ENCODE measurements around the gene PLPP7.

The PLPP7 gene

GRCh38 chr9:131299346-131299960 is 9.9 kb downstream of the PLPP7 start:
- Histone ChIP-seq H2BK15ac (ENCODE audit: low read depth, poor library complexity, severe bottlenecking) (no peak overlapping the region), H3K27ac (ENCODE audit: low read length, poor library complexity, severe bottlenecking) (no peak overlapping the region), H2BK120ac (ENCODE audit: low read depth, low read length) (no peak overlapping the region), H3K4me1 (ENCODE audit: control insufficient read depth, insufficient read depth, low read depth, low read length) (peaks cover 3% of the 10 kb centered on the region), H3K4me2 (ENCODE audit: low read length, poor library complexity, severe bottlenecking) (no peak overlapping the region), H3K9ac (ENCODE audit: low read length) (no peak overlapping the region), H3K27me3 (ENCODE audit: control insufficient read depth in 1 of 2, insufficient read depth in 1 of 2, low read length in 2 of 2) (peaks cover 0 to 23% of the 10 kb centered on the region in 2 experiments), H2BK12ac (ENCODE audit: low read length in 2 of 2) (no peak overlapping the region), H4K8ac (ENCODE audit: low read length) (no peak overlapping the region), H3K14ac (ENCODE audit: low read length in 2 of 2) (no peak overlapping the region), H3K18ac (ENCODE audit: low read depth in 1 of 2, low read length in 2 of 2) (no peak overlapping the region), H3K4me3 (ENCODE audit: insufficient read depth in 1 of 2, low read depth in 1 of 2, low read length in 2 of 2) (no peak overlapping the region), H2AFZ (ENCODE audit: low read depth, low read length) (no peak overlapping the region), H4K91ac (ENCODE audit: low read length) (no peak overlapping the region), H3K79me1 (replicated peaks; ENCODE audit: low read length, poor library complexity, severe bottlenecking) (no peaks in the 10 kb centered on the region), H2AK5ac (ENCODE audit: low read length, severe bottlenecking) (no peak overlapping the region), H2BK5ac (ENCODE audit: low read depth, low read length, poor library complexity, severe bottlenecking) (no peak overlapping the region), H3K36me3 (ENCODE audit: control insufficient read depth in 1 of 2, insufficient read depth in 2 of 2, low read depth in 1 of 2, low read length in 2 of 2) (peaks cover 0 to under 1% of the 10 kb centered on the region in 2 experiments), H3K23ac (ENCODE audit: low read length in 2 of 2) (no peak overlapping the region), H3K4ac (ENCODE audit: low read depth in 1 of 2, low read length in 2 of 2) (no peak overlapping the region), H3K9me3 (ENCODE audit: control insufficient read depth, low read length) (no peaks in the 10 kb centered on the region)
- WGBS, result 74% methylated on average over 22 of the region's 22 CpGs
- no peak for DNase-seq

GRCh38 chr9:131299961-131300347 is 10.4 kb downstream of the PLPP7 start:
- no peak overlapping the region for H4K91ac ChIP-seq (ENCODE audit: low read length)
- WGBS, result 70% methylated on average over 4 of the region's 5 CpGs
- H3K4me2 ChIP-seq (ENCODE audit: low read length, poor library complexity, severe bottlenecking), result no peak overlapping the region

GRCh38 chr9:131300444-131300843 is 10.9 kb downstream of the PLPP7 start:
- H3K79me1 ChIP-seq (replicated peaks; ENCODE audit: low read length, poor library complexity, severe bottlenecking), result no peaks in the 10 kb centered on the region
- peaks cover 0 to 23% of the 10 kb centered on the region in 2 experiments for H3K27me3 ChIP-seq (ENCODE audit: control insufficient read depth in 1 of 2, insufficient read depth in 1 of 2, low read length in 2 of 2)
- no peak overlapping the region for H2BK120ac ChIP-seq (ENCODE audit: low read depth, low read length)
- no peak overlapping the region for H2BK12ac ChIP-seq (ENCODE audit: low read length in 2 of 2)
- no peak overlapping the region for H2BK15ac ChIP-seq (ENCODE audit: low read depth, poor library complexity, severe bottlenecking)
- H3K27ac ChIP-seq (ENCODE audit: low read length, poor library complexity, severe bottlenecking), result no peak overlapping the region
- no peaks in the 10 kb centered on the region for H3K36me3 ChIP-seq (ENCODE audit: control insufficient read depth in 1 of 2, insufficient read depth in 2 of 2, low read depth in 1 of 2, low read length in 2 of 2)
- no peak overlapping the region for H3K23ac ChIP-seq (ENCODE audit: low read length in 2 of 2)
- H2AK5ac ChIP-seq (ENCODE audit: low read length, severe bottlenecking), result no peak overlapping the region
- H4K8ac ChIP-seq (ENCODE audit: low read length), result no peak overlapping the region
- H3K4me2 ChIP-seq (ENCODE audit: low read length, poor library complexity, severe bottlenecking), result no peak overlapping the region
- DNase-seq, result no peak
- H3K4ac ChIP-seq (ENCODE audit: low read depth in 1 of 2, low read length in 2 of 2), result no peak overlapping the region
- H3K18ac ChIP-seq (ENCODE audit: low read depth in 1 of 2, low read length in 2 of 2), result no peak overlapping the region
- peaks cover 3% of the 10 kb centered on the region for H3K4me1 ChIP-seq (ENCODE audit: control insufficient read depth, insufficient read depth, low read depth, low read length)
- no peak overlapping the region for H4K91ac ChIP-seq (ENCODE audit: low read length)
- H3K9ac ChIP-seq (ENCODE audit: low read length), result no peak overlapping the region
- H2BK5ac ChIP-seq (ENCODE audit: low read depth, low read length, poor library complexity, severe bottlenecking), result no peak overlapping the region
- no peak overlapping the region for H3K4me3 ChIP-seq (ENCODE audit: insufficient read depth in 1 of 2, low read depth in 1 of 2, low read length in 2 of 2)
- H3K9me3 ChIP-seq (ENCODE audit: control insufficient read depth, low read length), result no peaks in the 10 kb centered on the region
- no peak overlapping the region for H3K14ac ChIP-seq (ENCODE audit: low read length in 2 of 2)
- H2AFZ ChIP-seq (ENCODE audit: low read depth, low read length), result no peak overlapping the region

More at GRCh38 chr9:131299961-131300347, 10.4 kb downstream of the PLPP7 start:
- Histone ChIP-seq H3K27ac (ENCODE audit: low read length, poor library complexity, severe bottlenecking) (no peak overlapping the region), H2BK5ac (ENCODE audit: low read depth, low read length, poor library complexity, severe bottlenecking) (no peak overlapping the region), H3K4me3 (ENCODE audit: insufficient read depth in 1 of 2, low read depth in 1 of 2, low read length in 2 of 2) (no peak overlapping the region), H2AFZ (ENCODE audit: low read depth, low read length) (no peak overlapping the region), H2BK120ac (ENCODE audit: low read depth, low read length) (no peak overlapping the region), H3K18ac (ENCODE audit: low read depth in 1 of 2, low read length in 2 of 2) (no peak overlapping the region), H3K79me1 (replicated peaks; ENCODE audit: low read length, poor library complexity, severe bottlenecking) (no peaks in the 10 kb centered on the region), H3K23ac (ENCODE audit: low read length in 2 of 2) (no peak overlapping the region), H2AK5ac (ENCODE audit: low read length, severe bottlenecking) (no peak overlapping the region), H3K9me3 (ENCODE audit: control insufficient read depth, low read length) (no peaks in the 10 kb centered on the region), H3K14ac (ENCODE audit: low read length in 2 of 2) (no peak overlapping the region), H3K27me3 (ENCODE audit: control insufficient read depth in 1 of 2, insufficient read depth in 1 of 2, low read length in 2 of 2) (peaks cover 0 to 23% of the 10 kb centered on the region in 2 experiments), H3K36me3 (ENCODE audit: control insufficient read depth in 1 of 2, insufficient read depth in 2 of 2, low read depth in 1 of 2, low read length in 2 of 2) (no peaks in the 10 kb centered on the region), H4K8ac (ENCODE audit: low read length) (no peak overlapping the region), H2BK15ac (ENCODE audit: low read depth, poor library complexity, severe bottlenecking) (no peak overlapping the region), H3K4ac (ENCODE audit: low read depth in 1 of 2, low read length in 2 of 2) (no peak overlapping the region), H3K9ac (ENCODE audit: low read length) (no peak overlapping the region), H3K4me1 (ENCODE audit: control insufficient read depth, insufficient read depth, low read depth, low read length) (peaks cover 3% of the 10 kb centered on the region), H2BK12ac (ENCODE audit: low read length in 2 of 2) (no peak overlapping the region)
- DNase-seq, result no peak

GRCh38 chr9:131302244-131303075 is 12.9 kb downstream of the PLPP7 start:
- Histone ChIP-seq H3K4ac (ENCODE audit: low read depth in 1 of 2, low read length in 2 of 2) (no peak overlapping the region), H3K14ac (ENCODE audit: low read length in 2 of 2) (no peak overlapping the region), H3K9ac (ENCODE audit: low read length) (no peak overlapping the region), H3K4me1 (ENCODE audit: control insufficient read depth, insufficient read depth, low read depth, low read length) (peaks cover 3% of the 10 kb centered on the region), H2AK5ac (ENCODE audit: low read length, severe bottlenecking) (no peak overlapping the region), H2BK15ac (ENCODE audit: low read depth, poor library complexity, severe bottlenecking) (no peak overlapping the region), H3K9me3 (ENCODE audit: control insufficient read depth, low read length) (no peaks in the 10 kb centered on the region), H4K8ac (ENCODE audit: low read length) (peak overlapping the region; percentile 9), H2AFZ (ENCODE audit: low read depth, low read length) (no peak overlapping the region), H2BK120ac (ENCODE audit: low read depth, low read length) (no peak overlapping the region), H3K79me1 (replicated peaks; ENCODE audit: low read length, poor library complexity, severe bottlenecking) (no peaks in the 10 kb centered on the region), H3K27ac (ENCODE audit: low read length, poor library complexity, severe bottlenecking) (no peak overlapping the region), H2BK12ac (ENCODE audit: low read length in 2 of 2) (no peak overlapping the region), H3K4me3 (ENCODE audit: insufficient read depth in 1 of 2, low read depth in 1 of 2, low read length in 2 of 2) (no peak overlapping the region), H3K36me3 (ENCODE audit: control insufficient read depth in 1 of 2, insufficient read depth in 2 of 2, low read depth in 1 of 2, low read length in 2 of 2) (no peaks in the 10 kb centered on the region), H3K23ac (ENCODE audit: low read length in 2 of 2) (no peak overlapping the region), H2BK5ac (ENCODE audit: low read depth, low read length, poor library complexity, severe bottlenecking) (no peak overlapping the region), H3K18ac (ENCODE audit: low read depth in 1 of 2, low read length in 2 of 2) (no peak overlapping the region), H3K27me3 (ENCODE audit: control insufficient read depth in 1 of 2, insufficient read depth in 1 of 2, low read length in 2 of 2) (peaks cover 0 to 13% of the 10 kb centered on the region in 2 experiments), H4K91ac (ENCODE audit: low read length) (no peak overlapping the region), H3K4me2 (ENCODE audit: low read length, poor library complexity, severe bottlenecking) (no peak overlapping the region)
- WGBS, result 85% methylated on average over 16 of the region's 16 CpGs
- DNase-seq, result no peak

Measured in mesenchymal stem cell (in vitro differentiated cells and primary cell).